Fibroblast of the aortic adventitia (primary cell): ENCODE results near the gene MIX23. TPM values are rescaled to one million over a fixed set of nuclear protein-coding genes. Genes with fewer than 3 reads are reported as not detected.

ENCODE experiments used
- DNase-seq: peaks from one replicate; pipeline ENCODE4 v3.0.0-alpha.2; 2010; ENCODE audit warnings: low read depth
- H3K4me3 ChIP-seq: 2 replicates; pipeline ENCODE4 v1.5.1; 2011; ENCODE audit warnings: low read depth, mild to moderate bottlenecking, control low read depth, low read length, moderate library complexity
- total RNA-seq: library from RNA; depleted of rRNA; stranded (reverse); fragments of >200 nt; gene quantifications from 2 replicates; pipeline ENCODE4 v1.2.3, GENCODE V29; 2012; ENCODE audit warnings: low replicate concordance
- TF ChIP-seq, protein P1 (sequence below): IDR thresholded peaks from 2 replicates; pipeline ENCODE4 v1.5.1; 2011; ENCODE audit warnings: mild to moderate bottlenecking, low read length, control low read depth, inconsistent platforms; ENCODE audit not compliant: insufficient read depth

The MIX23 gene
- total RNA-seq, 1 donor, result 27.0 TPM

GRCh38 chr3:122415762-122416654 is 33.0 kb upstream of the MIX23 start, which contains the start of gene WDR5B:
Gene WDR5B (minus strand): TSS chr3:122416062. CDS start chr3:122415528, 534 bp downstream.
- TF ChIP-seq, protein P1, sequence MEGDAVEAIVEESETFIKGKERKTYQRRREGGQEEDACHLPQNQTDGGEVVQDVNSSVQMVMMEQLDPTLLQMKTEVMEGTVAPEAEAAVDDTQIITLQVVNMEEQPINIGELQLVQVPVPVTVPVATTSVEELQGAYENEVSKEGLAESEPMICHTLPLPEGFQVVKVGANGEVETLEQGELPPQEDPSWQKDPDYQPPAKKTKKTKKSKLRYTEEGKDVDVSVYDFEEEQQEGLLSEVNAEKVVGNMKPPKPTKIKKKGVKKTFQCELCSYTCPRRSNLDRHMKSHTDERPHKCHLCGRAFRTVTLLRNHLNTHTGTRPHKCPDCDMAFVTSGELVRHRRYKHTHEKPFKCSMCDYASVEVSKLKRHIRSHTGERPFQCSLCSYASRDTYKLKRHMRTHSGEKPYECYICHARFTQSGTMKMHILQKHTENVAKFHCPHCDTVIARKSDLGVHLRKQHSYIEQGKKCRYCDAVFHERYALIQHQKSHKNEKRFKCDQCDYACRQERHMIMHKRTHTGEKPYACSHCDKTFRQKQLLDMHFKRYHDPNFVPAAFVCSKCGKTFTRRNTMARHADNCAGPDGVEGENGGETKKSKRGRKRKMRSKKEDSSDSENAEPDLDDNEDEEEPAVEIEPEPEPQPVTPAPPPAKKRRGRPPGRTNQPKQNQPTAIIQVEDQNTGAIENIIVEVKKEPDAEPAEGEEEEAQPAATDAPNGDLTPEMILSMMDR, result peak; percentile 21
- peak within 1 kb of the TSS; percentile 90 for H3K4me3 ChIP-seq
- DNase-seq, result peak; percentile 98

GRCh38 chr3:122415104-122415744 is 32.2 kb upstream of the MIX23 start:
- TF ChIP-seq, protein P1, result no peak
- DNase-seq, result peak; percentile 25
- H3K4me3 ChIP-seq, result peak overlapping the region; percentile 90

DNA sequence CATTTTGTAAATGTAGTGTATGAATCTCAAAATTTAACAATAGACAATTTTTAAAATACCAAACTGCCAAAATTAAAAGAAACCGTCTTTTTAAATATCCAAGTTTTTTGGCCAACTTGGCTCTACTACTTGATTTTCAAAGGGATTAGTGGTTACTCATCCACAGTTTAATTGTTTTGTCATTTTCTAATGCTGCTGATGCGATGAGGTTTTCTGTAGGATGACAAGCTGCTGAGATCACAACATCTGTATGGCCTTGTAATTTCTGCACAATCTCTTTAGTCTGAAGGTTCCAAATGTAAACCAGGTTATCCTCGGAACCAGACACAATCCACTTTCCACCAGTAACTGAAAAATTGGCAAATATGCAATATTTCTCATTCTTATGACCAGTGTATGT is 31.4 kb upstream of the MIX23 start:
- no peak overlapping the region for H3K4me3 ChIP-seq
- TF ChIP-seq, protein P1, result no peak
- DNase-seq, result no peak

DNA sequence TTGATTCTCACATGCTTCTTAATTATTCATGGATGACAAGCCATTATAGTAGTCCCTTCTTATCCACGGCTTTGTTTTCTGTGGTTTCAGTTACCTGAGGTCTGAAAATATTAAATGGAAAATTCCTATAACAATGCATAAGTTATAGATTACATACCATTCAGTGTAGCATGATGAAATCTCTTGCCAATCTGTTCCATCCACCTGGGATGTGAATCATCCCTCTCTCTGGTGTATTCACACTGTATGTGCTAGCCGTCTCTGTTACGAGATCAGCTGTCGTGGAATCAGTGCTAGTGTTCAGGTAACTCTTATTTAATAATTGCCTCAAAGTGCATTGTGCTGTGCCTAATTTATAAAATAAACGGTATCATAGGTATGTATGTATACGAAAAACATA is 27.6 kb upstream of the MIX23 start:
- H3K4me3 ChIP-seq, result no peak overlapping the region
- DNase-seq, result no peak
- TF ChIP-seq, protein P1, result no peak

GRCh38 chr3:122410111-122410510 is 27.1 kb upstream of the MIX23 start:
- DNase-seq, result no peak
- no peak overlapping the region for H3K4me3 ChIP-seq
- TF ChIP-seq, protein P1, result no peak

DNA sequence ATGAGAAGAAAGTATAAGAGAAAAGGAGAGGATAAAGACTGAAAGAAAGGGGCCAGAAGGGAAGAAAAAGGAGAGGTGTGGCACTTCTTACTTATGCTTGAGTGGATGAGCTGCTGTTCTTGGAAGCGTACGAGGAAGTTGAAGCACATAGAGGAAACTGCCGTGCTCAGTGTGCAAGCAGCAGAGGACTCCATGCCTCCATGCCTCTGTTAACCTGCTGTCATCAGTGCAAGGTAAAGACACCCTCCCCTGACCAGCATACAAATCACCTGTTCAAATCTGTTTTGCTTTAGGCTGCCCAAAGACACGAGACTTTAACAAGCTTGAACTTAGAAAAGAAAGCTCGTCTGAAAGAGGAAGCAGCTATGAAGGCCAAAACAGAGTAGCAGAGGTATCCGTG is 26.4 kb upstream of the MIX23 start:
- no peak overlapping the region for H3K4me3 ChIP-seq
- TF ChIP-seq, protein P1, result no peak
- no peak for DNase-seq
